Naive thymus-derived CD4-positive, alpha-beta T cell (primary cell): ENCODE measurements around the gene KIAA0319L. TPM values are rescaled to one million over a fixed set of nuclear protein-coding genes. Genes with fewer than 3 reads are reported as not detected.
A peak's percentile ranks its signal among the peaks of the same experiment; 100 is the strongest.

Source experiments
- ATAC-seq: fragments of 150-1000 bp; cut with Tn5 transposase; 2 replicates; pipeline ENCODE4 v1.10.0; 2021; ENCODE audit warnings: mild to moderate bottlenecking, moderate library complexity
- CTCF ChIA-PET: fragments of 350-600 bp; sonication (Branson Sonifier 250); formaldehyde crosslinking; loops from one replicate; lab custom pipeline; 2021; ENCODE audit warnings: antibody characterized with exemption; lab: Charles Lee
- POLR2A ChIA-PET: fragments of 350-600 bp; sonication (Branson Sonifier 250); formaldehyde crosslinking; loops from one replicate; lab custom pipeline; 2021; ENCODE audit warnings: antibody characterized with exemption, inconsistent platforms; lab: Charles Lee
- DNase-seq, 9 donors: peaks; one replicate each; pipeline versions ENCODE4 v3.0.0 to v3.0.0-alpha.2; 2020 to 2022; ENCODE audit warnings: mixed read lengths in 1 of 9
- H3K27ac ChIP-seq: one replicate; pipeline ENCODE4 v1.7.0; 2013; ENCODE audit warnings: mild to moderate bottlenecking, low read depth, low read length, moderate library complexity
- H3K27me3 ChIP-seq, 2 donors: one replicate each; pipeline ENCODE4 v1.7.0; 2013; ENCODE audit warnings: low read length in 2 of 2, mild to moderate bottlenecking in 2 of 2, moderate library complexity in 2 of 2; ENCODE audit not compliant: control insufficient read depth in 2 of 2, insufficient read depth in 2 of 2
- H3K36me3 ChIP-seq, 3 experiments: 1 replicate in 2 of 3; 2 replicates in 1 of 3; pipeline ENCODE4 v1.7.0; 2013; ENCODE audit warnings: low read length in 3 of 3, mild to moderate bottlenecking in 3 of 3, moderate library complexity in 1 of 3; ENCODE audit not compliant: insufficient read depth in 3 of 3, control insufficient read depth in 2 of 3
- H3K4me1 ChIP-seq, 2 donors: one replicate each; pipeline ENCODE4 v1.7.0; 2013; ENCODE audit warnings: low read length in 2 of 2, mild to moderate bottlenecking in 2 of 2, moderate library complexity in 1 of 2; ENCODE audit not compliant: control insufficient read depth in 2 of 2, insufficient read depth in 2 of 2
- H3K4me3 ChIP-seq: 2 replicates; pipeline ENCODE4 v1.7.0; 2013; ENCODE audit warnings: mild to moderate bottlenecking, low read length
- H3K9me3 ChIP-seq, 3 experiments: 1 replicate in 2 of 3; 2 replicates in 1 of 3; pipeline ENCODE4 v1.7.0; 2013; ENCODE audit warnings: low read length in 3 of 3; ENCODE audit not compliant: control insufficient read depth in 2 of 3
- H3K27ac Mint-ChIP-seq, 9 donors: one replicate each; pipeline ENCODE4 v1.8.0; 2020 to 2022; ENCODE audit warnings: mixed read lengths in 9 of 9, mild to moderate bottlenecking in 8 of 9, moderate library complexity in 5 of 9, inconsistent platforms in 2 of 9
- H3K27me3 Mint-ChIP-seq, 5 donors: one replicate each; pipeline ENCODE4 v1.8.0; 2021 to 2022; ENCODE audit warnings: mixed read lengths in 5 of 5, mild to moderate bottlenecking in 1 of 5
- H3K36me3 Mint-ChIP-seq, 5 donors: one replicate each; pipeline ENCODE4 v1.8.0; 2020 to 2022; ENCODE audit warnings: mixed read lengths in 5 of 5, mild to moderate bottlenecking in 3 of 5, inconsistent platforms in 1 of 5
- H3K4me1 Mint-ChIP-seq, 7 donors: one replicate each; pipeline ENCODE4 v1.8.0; 2020 to 2022; ENCODE audit warnings: mixed read lengths in 7 of 7, mild to moderate bottlenecking in 3 of 7, inconsistent platforms in 1 of 7
- H3K4me3 Mint-ChIP-seq, 10 donors: one replicate each; pipeline ENCODE4 v1.8.0; 2020 to 2022; ENCODE audit warnings: mild to moderate bottlenecking in 10 of 10, mixed read lengths in 10 of 10, moderate library complexity in 6 of 10, inconsistent platforms in 2 of 10
- H3K9me3 Mint-ChIP-seq, 11 donors: one replicate each; pipeline ENCODE4 v1.8.0; 2020 to 2022; ENCODE audit warnings: mixed read lengths in 11 of 11, mild to moderate bottlenecking in 4 of 11, inconsistent platforms in 1 of 11, moderate library complexity in 1 of 11
- intact Hi-C, 2 donors: fragments of 100-400 bp; cut with micrococcal nuclease; formaldehyde crosslinking; loops; one replicate each; pipeline ENCODE4 v1.15.1; 2023
- polyA plus RNA-seq, 2 donors: library from polyadenylated mRNA; unstranded; fragments of 300-500 nt; fragmentation: Illumina TruSeq; gene quantifications; one replicate each; pipeline ENCODE4 v1.2.3, GENCODE V29; 2021
- total RNA-seq, 6 experiments: library from RNA in 5 of 6; stranded (reverse) in 5 of 6; gene quantifications; 1 replicate in 5 of 6; 2 replicates in 1 of 6; pipeline ENCODE4 v1.2.3 and lab custom pipeline; 2021 to 2026

The KIAA0319L gene
- total and polyA plus RNA-seq, 7 experiments from 2014 or later: 22.2 to 79.7 (median 63.5) TPM

DNA sequence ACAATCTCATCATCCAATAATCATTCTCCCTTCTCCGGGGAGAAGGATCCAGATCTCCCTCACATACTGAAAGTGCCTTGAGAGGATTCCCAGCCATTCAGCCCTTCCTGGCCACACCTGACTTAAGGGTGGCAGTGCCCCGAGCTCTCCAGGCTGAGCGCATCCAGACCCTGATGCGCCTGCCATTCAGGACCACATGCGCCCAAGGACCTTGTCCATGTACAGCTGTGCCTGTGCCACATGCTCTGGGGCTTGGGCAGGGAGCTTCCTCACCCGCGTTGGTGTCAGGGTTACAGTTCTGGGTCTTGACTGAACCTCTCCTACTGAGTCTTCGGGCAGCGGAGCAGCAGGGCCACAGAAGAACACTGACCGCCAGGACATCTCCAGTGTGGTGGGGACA, 121.1 kb downstream of the KIAA0319L start:
- no peak for ATAC-seq
- Histone ChIP-seq H3K9me3 (no peaks in the 10 kb centered on the region), H3K4me3 (no peak overlapping the region), H3K4me1 (no peaks in the 10 kb centered on the region), H3K27me3 (no peaks in the 10 kb centered on the region), H3K27ac (no peak overlapping the region), H3K36me3 (peaks cover 0 to 75% (median 4%) of the 10 kb centered on the region in 3 experiments)
- H3K9me3 Mint-ChIP-seq: peaks cover 0 to 6% (median 0%) of the 10 kb centered on the region in 11 donors
- DNase-seq: no peak
- no peaks in the 10 kb centered on the region for H3K27me3 Mint-ChIP-seq
- H3K4me1 Mint-ChIP-seq: peaks cover 0 to 18% (median 8%) of the 10 kb centered on the region in 7 donors
- H3K27ac Mint-ChIP-seq: no peak overlapping the region
- ChIA-PET CTCF (interaction anchor here (4.8 kb wide), 1 partner anchor 15 kb away, joined by 31 read pairs; no protein-coding TSS in a partner anchor), POLR2A (interaction anchor here (1.4 kb wide), 1 partner anchor 333 kb away, joined by 3 read pairs; the partner anchor contains the start of gene CLSPN)
- H3K4me3 Mint-ChIP-seq: no peak overlapping the region
- peaks cover 16 to 54% (median 37%) of the 10 kb centered on the region in 5 donors for H3K36me3 Mint-ChIP-seq
- intact Hi-C loops: no loop called here

DNA sequence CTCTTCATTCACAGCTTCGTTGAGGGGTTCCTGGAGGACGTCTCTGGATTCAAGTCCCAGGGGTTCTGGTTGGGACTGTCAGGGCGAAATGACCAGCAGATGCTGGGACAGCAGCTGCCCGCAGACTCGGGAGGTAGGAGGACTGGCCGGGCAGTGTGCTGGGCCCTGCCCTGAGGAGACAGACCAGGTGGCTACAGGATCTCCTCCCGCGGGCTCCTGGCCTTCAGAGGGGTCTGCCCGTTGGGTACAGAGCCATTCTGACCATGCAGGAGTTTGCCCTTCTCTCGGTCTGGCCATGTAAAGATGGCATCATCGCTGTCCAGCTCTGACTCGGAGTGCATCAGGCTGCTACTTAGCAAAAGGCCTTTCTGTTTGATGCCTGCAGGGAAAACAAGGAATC, 122.5 kb downstream of the KIAA0319L start:
- H3K36me3 ChIP-seq: peaks cover 0 to 61% (median 0%) of the 10 kb centered on the region in 3 experiments
- Mint-ChIP-seq H3K27ac (peak overlapping the region in 1 of 9 donors; percentile 76), H3K27me3 (no peaks in the 10 kb centered on the region), H3K36me3 (peaks cover 16 to 57% (median 41%) of the 10 kb centered on the region in 5 donors), H3K4me1 (peaks cover 0 to 19% (median 9%) of the 10 kb centered on the region in 7 donors), H3K4me3 (no peak overlapping the region), H3K9me3 (peaks cover 0 to 9% (median 0%) of the 10 kb centered on the region in 11 donors)
- H3K9me3 ChIP-seq: no peaks in the 10 kb centered on the region
- no peaks in the 10 kb centered on the region for H3K4me1 ChIP-seq
- CTCF ChIA-PET: no interaction called here
- intact Hi-C loops: no loop called here
- H3K4me3 ChIP-seq: no peak overlapping the region
- no peaks in the 10 kb centered on the region for H3K27me3 ChIP-seq
- DNase-seq (no peak), ATAC-seq (no peak)
- no peak overlapping the region for H3K27ac ChIP-seq
- POLR2A ChIA-PET: no interaction called here

DNA sequence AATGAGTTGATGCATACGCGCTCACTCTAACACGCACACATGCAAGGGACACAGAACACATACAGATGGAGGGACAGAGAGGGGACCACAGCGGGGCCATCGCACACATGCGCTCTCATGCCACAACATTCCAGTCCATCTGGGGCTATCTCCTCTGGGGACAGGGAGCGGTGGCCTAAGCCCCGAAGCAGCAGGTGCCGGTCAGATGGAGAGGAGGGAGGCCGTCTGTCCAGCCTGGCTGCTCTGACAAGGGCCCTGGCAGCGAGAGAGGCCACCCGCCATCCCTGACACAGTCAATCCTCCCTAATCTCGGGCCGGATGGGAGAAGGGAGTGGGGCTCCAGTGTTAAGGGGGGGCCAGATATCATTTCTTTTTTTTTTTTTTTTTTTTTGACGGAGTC, 123.5 kb downstream of the KIAA0319L start:
- no peaks in the 10 kb centered on the region for H3K27me3 ChIP-seq
- peaks cover 0 to 57% (median 0%) of the 10 kb centered on the region in 3 experiments for H3K36me3 ChIP-seq
- intact Hi-C loops: no loop called here
- Mint-ChIP-seq H3K9me3 (peaks cover 0 to 9% (median 0%) of the 10 kb centered on the region in 11 donors), H3K36me3 (peaks cover 9 to 53% (median 35%) of the 10 kb centered on the region in 5 donors), H3K4me3 (no peak overlapping the region), H3K27me3 (no peaks in the 10 kb centered on the region), H3K4me1 (peaks cover 0 to 18% (median 9%) of the 10 kb centered on the region in 7 donors), H3K27ac (peak overlapping the region in 1 of 9 donors; percentile 63)
- ChIA-PET POLR2A (interaction anchor here (0.7 kb wide), 1 partner anchor 298 kb away, joined by 3 read pairs; no protein-coding TSS in a partner anchor), CTCF (no interaction called here)
- no peak overlapping the region for H3K27ac ChIP-seq
- ATAC-seq (no peak), DNase-seq (no peak)
- H3K4me1 ChIP-seq: no peaks in the 10 kb centered on the region
- H3K4me3 ChIP-seq: no peak overlapping the region
- H3K9me3 ChIP-seq: no peaks in the 10 kb centered on the region

DNA sequence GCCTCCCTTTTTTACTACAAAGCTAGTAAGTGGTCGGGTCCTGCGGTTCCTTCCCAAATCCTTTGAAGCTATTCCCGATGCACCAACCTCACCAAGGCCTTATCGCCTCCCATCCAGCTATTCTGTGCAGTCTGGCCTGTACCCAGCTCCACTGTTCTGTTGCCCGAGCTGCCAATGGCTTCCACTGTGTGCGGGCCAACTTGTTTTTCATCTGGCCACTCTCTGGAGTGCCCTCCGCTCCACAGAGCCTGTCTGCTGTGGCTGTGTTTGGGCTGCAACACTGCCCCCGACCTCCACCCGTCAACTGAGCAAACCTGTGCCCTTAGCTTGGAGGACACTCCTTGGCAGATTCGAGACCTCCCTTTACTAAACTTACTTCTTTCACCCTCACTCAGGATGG, 125.0 kb downstream of the KIAA0319L start:
- intact Hi-C loops: no loop called here
- Mint-ChIP-seq H3K27ac (peak overlapping the region in 3 of 9 donors; percentile 6 to 47 (median 34)), H3K4me1 (peaks cover 0 to 16% (median 9%) of the 10 kb centered on the region in 7 donors), H3K4me3 (peak overlapping the region in 1 of 10 donors; percentile 60), H3K36me3 (peaks cover 9 to 42% (median 24%) of the 10 kb centered on the region in 5 donors), H3K27me3 (no peaks in the 10 kb centered on the region), H3K9me3 (peaks cover 0 to 6% (median 0%) of the 10 kb centered on the region in 11 donors)
- H3K4me1 ChIP-seq: no peaks in the 10 kb centered on the region
- no peak overlapping the region for H3K4me3 ChIP-seq
- DNase-seq (no peak), ATAC-seq (no peak)
- no peaks in the 10 kb centered on the region for H3K27me3 ChIP-seq
- ChIA-PET CTCF (interaction anchor here (1.2 kb wide), 1 partner anchor 19 kb away, joined by 3 read pairs; no protein-coding TSS in a partner anchor), POLR2A (no interaction called here)
- no peak overlapping the region for H3K27ac ChIP-seq
- H3K36me3 ChIP-seq: peaks cover 0 to 48% (median 0%) of the 10 kb centered on the region in 3 experiments
- H3K9me3 ChIP-seq: no peaks in the 10 kb centered on the region

DNA sequence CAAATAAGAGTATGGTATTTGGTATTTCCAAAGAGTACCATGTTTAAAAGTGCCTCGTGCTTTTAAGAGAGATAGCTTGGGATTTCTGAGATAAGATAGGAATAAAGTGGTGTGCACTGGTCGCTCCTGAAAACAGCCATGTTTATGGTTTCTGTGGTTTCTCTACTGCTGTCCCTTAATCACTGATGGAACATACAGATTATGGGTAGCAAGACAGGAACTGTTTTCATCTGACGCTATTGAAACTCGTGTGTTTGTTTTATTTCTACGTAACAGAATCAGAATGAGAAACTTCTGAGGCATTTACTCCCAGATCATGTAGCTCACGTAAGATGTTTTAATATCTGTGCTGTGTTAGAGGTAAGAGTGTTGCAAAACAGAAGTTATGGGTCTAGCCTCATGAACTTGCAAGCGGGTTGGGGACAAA, 126.0 kb downstream of the KIAA0319L start:
- CTCF ChIA-PET: interaction anchor here (0.6 to 1.2 kb wide), 2 partner anchors 20 to 21 kb away, joined by 3 read pairs; no protein-coding TSS in a partner anchor
- Histone ChIP-seq H3K27me3 (no peaks in the 10 kb centered on the region), H3K4me3 (no peak overlapping the region), H3K27ac (no peak overlapping the region), H3K9me3 (no peaks in the 10 kb centered on the region), H3K36me3 (peaks cover 0 to 37% (median 0%) of the 10 kb centered on the region in 3 experiments), H3K4me1 (no peaks in the 10 kb centered on the region)
- Mint-ChIP-seq H3K27ac (peak overlapping the region in 7 of 9 donors; percentile 6 to 68 (median 51)), H3K4me3 (no peak overlapping the region), H3K9me3 (peaks cover 0 to 7% (median 0%) of the 10 kb centered on the region in 11 donors), H3K36me3 (peaks cover 9 to 34% (median 22%) of the 10 kb centered on the region in 5 donors), H3K4me1 (peaks cover 0 to 14% (median 9%) of the 10 kb centered on the region in 7 donors), H3K27me3 (no peaks in the 10 kb centered on the region)
- DNase-seq: no peak
- POLR2A ChIA-PET: no interaction called here
- ATAC-seq: no peak
- intact Hi-C loops: no loop called here

DNA sequence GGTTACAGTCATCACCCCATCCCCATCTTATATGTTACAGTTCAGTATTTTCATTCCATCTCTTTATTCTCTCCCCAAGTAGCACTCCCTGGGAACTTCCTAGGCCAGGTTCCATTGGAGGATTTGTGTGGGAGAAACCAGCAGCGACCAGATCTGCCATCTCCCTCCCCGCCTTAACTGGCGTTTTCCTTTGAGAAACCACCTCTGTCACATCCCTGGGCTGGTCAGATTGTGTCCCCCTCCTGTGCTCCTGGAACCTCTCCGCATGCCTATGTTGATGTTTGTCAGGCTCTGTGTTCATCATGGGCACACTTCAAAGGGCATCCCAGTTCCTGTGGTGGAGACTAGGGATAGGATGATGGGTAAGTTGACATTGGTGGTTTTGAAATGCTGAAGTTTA, 126.4 kb downstream of the KIAA0319L start:
- ATAC-seq (no peak), DNase-seq (no peak)
- POLR2A ChIA-PET: no interaction called here
- intact Hi-C loops: no loop called here
- peaks cover 0 to 33% (median 0%) of the 10 kb centered on the region in 3 experiments for H3K36me3 ChIP-seq
- H3K36me3 Mint-ChIP-seq: peaks cover 9 to 38% (median 22%) of the 10 kb centered on the region in 5 donors
- no peaks in the 10 kb centered on the region for H3K9me3 ChIP-seq
- H3K27ac Mint-ChIP-seq: peak overlapping the region in 5 of 9 donors; percentile 6 to 66 (median 52)
- no peaks in the 10 kb centered on the region for H3K27me3 ChIP-seq
- H3K4me3 Mint-ChIP-seq: no peak overlapping the region
- no peak overlapping the region for H3K27ac ChIP-seq
- H3K9me3 Mint-ChIP-seq: peaks cover 0 to 8% (median 0%) of the 10 kb centered on the region in 11 donors
- H3K4me3 ChIP-seq: no peak overlapping the region
- H3K4me1 ChIP-seq: no peaks in the 10 kb centered on the region
- CTCF ChIA-PET: no interaction called here
- no peaks in the 10 kb centered on the region for H3K27me3 Mint-ChIP-seq
- peaks cover 0 to 14% (median 9%) of the 10 kb centered on the region in 7 donors for H3K4me1 Mint-ChIP-seq
